IMR-90 (cell line): ENCODE measurements around the gene AJAP1. TPM values are rescaled to one million over a fixed set of nuclear protein-coding genes. Genes with fewer than 3 reads are reported as not detected.
A peak's percentile ranks its signal among the peaks of the same experiment; 100 is the strongest.

ENCODE experiments used
- ATAC-seq: fragments of 200-7000 bp; cut with Tn5 transposase; 2 replicates; pipeline ENCODE4 v1.9.1; 2020; ENCODE audit warnings: low read depth, mild to moderate bottlenecking, moderate library complexity
- BruUV-seq: library from RNA; stranded (reverse); fragments of 400-500 nt; replicated peaks from 2 replicates; lab custom pipeline; 2021; lab: Mats Ljungman, UMichigan
- CTCF ChIA-PET: fragments of 300-600 bp; formaldehyde crosslinking; extraction: SDS; loops from one replicate; lab custom pipeline; 2021; ENCODE audit warnings: antibody characterized with exemption; lab: Yijun Ruan, JAX
- POLR2A ChIA-PET: fragments of 300-600 bp; sonication (Branson Sonifier 250); formaldehyde crosslinking; loops from one replicate; lab custom pipeline; 2022; ENCODE audit warnings: antibody characterized with exemption; ENCODE audit not compliant: unreplicated experiment; lab: Charles Lee
- DNase-seq: peaks from one replicate; pipeline ENCODE4 v3.0.0; 2013
- H2AFZ ChIP-seq: replicated peaks from 2 replicates; pipeline ENCODE3; 2013; ENCODE audit warnings: low read length, mild to moderate bottlenecking; ENCODE audit not compliant: poor library complexity
- H2AK5ac ChIP-seq: 2 replicates; pipeline ENCODE4 v1.6.1; 2013; ENCODE audit warnings: low read depth, low read length, inconsistent platforms
- H2AK9ac ChIP-seq: replicated peaks from 2 replicates; pipeline ENCODE3; 2013; ENCODE audit warnings: mild to moderate bottlenecking, low read depth, low read length, moderate library complexity; ENCODE audit not compliant: poor library complexity
- H2BK120ac ChIP-seq: 2 replicates; pipeline ENCODE4 v1.6.1; 2013; ENCODE audit warnings: low read depth, low read length, inconsistent platforms
- H2BK15ac ChIP-seq: 3 replicates; pipeline ENCODE4 v1.6.1; 2013; ENCODE audit warnings: low read depth, low read length, inconsistent platforms
- H2BK20ac ChIP-seq: 2 replicates; pipeline ENCODE4 v1.6.1; 2013; ENCODE audit warnings: low read depth, mild to moderate bottlenecking, inconsistent platforms, low read length, moderate library complexity
- H2BK5ac ChIP-seq: 2 replicates; pipeline ENCODE4 v1.6.1; 2013; ENCODE audit warnings: mild to moderate bottlenecking, low read depth, low read length, inconsistent platforms; ENCODE audit not compliant: poor library complexity, severe bottlenecking
- H3K14ac ChIP-seq: replicated peaks from 2 replicates; pipeline ENCODE4 v1.6.1; 2013; ENCODE audit warnings: low read depth, low read length, inconsistent platforms
- H3K18ac ChIP-seq: 2 replicates; pipeline ENCODE4 v1.6.1; 2013; ENCODE audit warnings: low read depth, low read length, control low read depth
- H3K23ac ChIP-seq: 2 replicates; pipeline ENCODE4 v1.6.1; 2013; ENCODE audit warnings: low read depth, low read length, inconsistent platforms
- H3K27ac ChIP-seq: 2 replicates; pipeline ENCODE4 v1.5.1; 2013; ENCODE audit warnings: mild to moderate bottlenecking, control low read depth, low read length; ENCODE audit not compliant: insufficient read depth
- H3K27me3 ChIP-seq: 2 replicates; pipeline ENCODE4 v1.6.1; 2013; ENCODE audit warnings: low read length; ENCODE audit not compliant: control insufficient read depth, insufficient read depth
- H3K36me3 ChIP-seq: 2 replicates; pipeline ENCODE4 v1.6.1; 2013; ENCODE audit warnings: low read length, mixed read lengths; ENCODE audit not compliant: control insufficient read depth, insufficient read depth
- H3K4ac ChIP-seq: 2 replicates; pipeline ENCODE4 v1.6.1; 2013; ENCODE audit warnings: low read depth, low read length, inconsistent platforms
- H3K4me1 ChIP-seq: 2 replicates; pipeline ENCODE4 v1.6.1; 2013; ENCODE audit warnings: low read length, mixed read lengths; ENCODE audit not compliant: control insufficient read depth, insufficient read depth
- H3K4me2 ChIP-seq: 2 replicates; pipeline ENCODE4 v1.6.1; 2013; ENCODE audit warnings: low read depth, mild to moderate bottlenecking, control low read depth, low read length, moderate library complexity
- H3K4me3 ChIP-seq: 2 replicates; pipeline ENCODE4 v1.5.1; 2013; ENCODE audit warnings: low read depth, mild to moderate bottlenecking, control low read depth, low read length, moderate library complexity; ENCODE audit not compliant: insufficient read depth
- H3K56ac ChIP-seq: 2 replicates; pipeline ENCODE4 v1.6.1; 2013; ENCODE audit warnings: low read length, inconsistent platforms; ENCODE audit not compliant: insufficient read depth; ENCODE audit errors: extremely low read depth
- H3K79me1 ChIP-seq, 2 experiments: 2 replicates each; pipeline ENCODE4 v1.6.1; 2013; ENCODE audit warnings: low read length in 2 of 2, inconsistent platforms in 1 of 2, low read depth in 1 of 2
- H3K9ac ChIP-seq: 2 replicates; pipeline ENCODE4 v1.6.1; 2013; ENCODE audit warnings: low read depth, low read length, control low read depth
- H3K9me1 ChIP-seq: 2 replicates; pipeline ENCODE4 v1.6.1; 2013; ENCODE audit warnings: low read length, inconsistent platforms; ENCODE audit not compliant: insufficient read depth
- H3K9me3 ChIP-seq: 2 replicates; pipeline ENCODE4 v1.6.1; 2013; ENCODE audit warnings: low read length; ENCODE audit not compliant: control insufficient read depth, insufficient read depth
- H4K20me1 ChIP-seq: 2 replicates; pipeline ENCODE4 v1.6.1; 2013; ENCODE audit warnings: low read length, inconsistent platforms; ENCODE audit not compliant: insufficient read depth
- H4K5ac ChIP-seq: 2 replicates; pipeline ENCODE4 v1.6.1; 2013; ENCODE audit warnings: mild to moderate bottlenecking, low read depth, low read length, control low read depth
- H4K8ac ChIP-seq, 2 experiments: 2 replicates each; pipeline ENCODE4 v1.6.1; 2013; ENCODE audit warnings: low read depth in 2 of 2, low read length in 2 of 2, control low read depth in 1 of 2, inconsistent platforms in 1 of 2
- H4K91ac ChIP-seq: 2 replicates; pipeline ENCODE4 v1.6.1; 2013; ENCODE audit warnings: low read depth, low read length, inconsistent platforms; ENCODE audit not compliant: insufficient read depth
- MAFK ChIP-seq: IDR thresholded peaks from 2 replicates; pipeline ENCODE4 v1.6.1; 2012; ENCODE audit warnings: low read depth, low read length, improper control_type of control experiment
- SMC3 ChIP-seq: fragments of 150-350 bp; IDR thresholded peaks from 2 replicates; pipeline ENCODE4 v1.6.1; 2016; ENCODE audit warnings: low read depth, mild to moderate bottlenecking, antibody characterized with exemption, low read length, moderate library complexity
- WGBS, 2 experiments: methylation state at CpG; one replicate each; pipeline versions ENCODE4 v1.1.5 to v1.1.7; 2013; ENCODE audit warnings: missing lambda C conversion rate in 2 of 2; ENCODE audit not compliant: insufficient read length in 1 of 2; ENCODE audit errors: extremely low coverage in 2 of 2; 5-methylcytosine and 5-hydroxymethylcytosine counted together
- dilution Hi-C: fragments of 300-500 bp; cut with HindIII; formaldehyde crosslinking; loops from one replicate; pipeline ENCODE4 v1.14.3; 2018; ENCODE audit warnings: low sequenced_read_pairs; ENCODE audit not compliant: unreplicated experiment
- in situ Hi-C: fragments of 300-500 bp; cut with MboI; formaldehyde crosslinking; loops from 3 replicates; pipeline ENCODE4 v1.14.3; 2019; ENCODE audit warnings: low sequenced_read_pairs, inconsistent platforms, mixed read lengths
- intact Hi-C: fragments of 100-400 bp; cut with micrococcal nuclease; formaldehyde crosslinking; loops from 2 replicates; pipeline ENCODE4 v1.10.0; 2022
- polyA plus RNA-seq, 3 experiments: library from polyadenylated mRNA; depleted of rRNA; stranded (reverse); fragments of >200 nt; gene quantifications; 2 replicates each; pipeline ENCODE4 v1.2.3, GENCODE V29; 2012; ENCODE audit warnings: low replicate concordance in 1 of 3
- total RNA-seq: library from RNA; depleted of rRNA; stranded (reverse); fragments of >200 nt; gene quantifications from 2 replicates; pipeline ENCODE4 v1.2.3, GENCODE V29; 2012

Gene AJAP1
- total and polyA plus RNA-seq, 2 of the 4 experiments (the other 2 are of a cell fraction) = under 0.01 to 0.02 TPM

- POLR2A ChIA-PET = no interaction called here
- Histone ChIP-seq H3K9ac (no peak overlapping the region), H3K4me2 (no peak overlapping the region), H2AFZ (no peak overlapping the region), H3K79me1 (no peaks in the 10 kb centered on the region), H3K4me3 (no peak overlapping the region), H2BK120ac (no peak overlapping the region), H3K9me1 (no peaks in the 10 kb centered on the region), H3K27me3 (peaks cover 3% of the 10 kb centered on the region), H3K4ac (no peak overlapping the region), H2BK15ac (no peak overlapping the region), H2BK5ac (no peak overlapping the region), H3K14ac (no peak overlapping the region), H3K4me1 (no peaks in the 10 kb centered on the region), H3K56ac (no peak overlapping the region), H3K18ac (no peak overlapping the region), H2BK20ac (no peak overlapping the region), H4K91ac (no peak overlapping the region), H3K9me3 (peaks cover 21% of the 10 kb centered on the region; the same call in 1 of the 2 replicates), H3K27ac (no peak overlapping the region), H4K20me1 (no peaks in the 10 kb centered on the region), H3K36me3 (no peaks in the 10 kb centered on the region), H4K5ac (no peak overlapping the region), H3K23ac (no peak overlapping the region), H2AK9ac (no peak overlapping the region), H4K8ac (no peak overlapping the region), H2AK5ac (no peak overlapping the region)
- ATAC-seq (no peak), DNase-seq (no peak)
- intact Hi-C loops (no loop called here), dilution Hi-C loops (no loop called here), in situ Hi-C loops (loop anchor here (25.0 kb wide), 1 partner anchor 1301 kb away; no protein-coding TSS in a partner anchor)
- no CpG with 5 or more reads among the region's 2 CpGs for WGBS, 2 experiments
- no TSS peak for BruUV-seq
- CTCF ChIA-PET = no interaction called here
- TF ChIP-seq SMC3 = no peak
- peak; percentile 45 for TF ChIP-seq MAFK
Measured at GRCh38 chr1:4661595-4661917, 7.1 kb downstream of the AJAP1 start.
